Measurements from ENCODE around the gene LSM8. TPM values are rescaled to one million over a fixed set of nuclear protein-coding genes. Genes with fewer than 3 reads are reported as not detected.
A peak's percentile ranks its signal among the peaks of the same experiment; 100 is the strongest.

LSM8 gene
- total RNA-seq, 1 experiment from 2014 or later, result 29.4 TPM

DNA sequence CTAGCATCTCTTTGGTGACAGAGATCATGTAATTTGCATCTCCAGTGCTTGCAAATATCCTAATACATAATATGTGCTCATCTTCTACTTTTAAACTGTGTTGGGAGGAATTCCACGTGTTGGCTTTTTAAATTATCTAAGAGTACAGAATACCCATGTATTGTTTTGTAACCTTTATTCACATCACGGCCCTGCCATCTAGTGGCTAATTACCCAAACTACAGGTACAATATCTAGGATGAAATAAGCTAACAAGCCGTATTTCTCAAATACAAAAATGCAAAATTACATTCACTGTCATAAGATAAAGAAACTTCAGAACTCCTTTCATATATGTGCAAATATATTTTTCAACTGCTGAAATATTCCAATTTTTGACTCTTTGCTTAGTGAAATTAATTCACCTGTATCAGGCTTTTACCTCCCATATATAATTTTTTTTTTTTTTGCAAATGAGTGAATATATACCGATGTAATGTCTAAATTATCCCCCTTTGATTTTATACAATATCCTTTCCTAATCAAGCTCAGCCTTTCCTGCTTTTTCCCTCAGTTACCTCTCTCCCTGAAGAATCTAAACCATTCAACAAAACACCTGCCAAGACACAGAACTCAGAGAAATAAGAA, 30.3 kb upstream of the LSM8 start:
- no peak overlapping the region for H3K4me3 ChIP-seq (replicated peaks in 1 of 2; ENCODE audit: low read depth in 1 of 2, low read length in 2 of 2)
- H4K20me1 ChIP-seq (ENCODE audit: insufficient read depth), result no peaks in the 10 kb centered on the region
- H3K27ac ChIP-seq (ENCODE audit: low read depth, low read length), result no peak overlapping the region
- H3K79me2 ChIP-seq (ENCODE audit: insufficient read depth, low read length), result no peaks in the 10 kb centered on the region
- no TSS peak for BruUV-seq (replicated peaks)
- no peaks in the 10 kb centered on the region for H3K36me3 ChIP-seq (ENCODE audit: control insufficient read depth in 1 of 2, insufficient read depth in 2 of 2, low read length in 2 of 2)
- no peak overlapping the region for H3K9ac ChIP-seq (ENCODE audit: low read length)
- peaks cover 0 to 7% of the 10 kb centered on the region in 2 experiments; a peak in 2 of 4 replicates for H3K9me3 ChIP-seq (ENCODE audit: control insufficient read depth in 1 of 2, insufficient read depth in 1 of 2, low read depth in 1 of 2, low read length in 2 of 2)
- CTCF ChIA-PET, result interaction anchor here (0.6 to 1.9 kb wide), 18 partner anchors 8 to 963 kb away, joined by 3 to 12 read pairs (median 4); no protein-coding TSS in a partner anchor
- no peak overlapping the region for H3K4me2 ChIP-seq (ENCODE audit: low read length)
- TF ChIP-seq ELF1 (IDR thresholded peaks at IDR 0.05; ENCODE audit: borderline replicate concordance, low read depth), result no peak
- TF ChIP-seq POLR2AphosphoS5 (IDR thresholded peaks at IDR 0.05; ENCODE audit: low read depth, low read length), result no peak
- TF ChIP-seq EZH2 (IDR thresholded peaks at IDR 0.05), result no peak
- no peak for TF ChIP-seq CBX3 (IDR thresholded peaks at IDR 0.05; ENCODE audit: low read depth)
- TF ChIP-seq CTCF (IDR thresholded peaks at IDR 0.05 in 2 of 3, conservative IDR thresholded peaks at IDR 0.05 in 1 of 3; ENCODE audit: borderline replicate concordance in 1 of 3, insufficient read depth in 1 of 3, low read depth in 2 of 3, low read length in 2 of 3), result peak; percentile 47 to 83 (median 61); a peak in 5 of 6 replicates
- peak; percentile 74 for TF ChIP-seq RAD21 (IDR thresholded peaks at IDR 0.05; ENCODE audit: low read depth)
- RAD21 ChIA-PET (ENCODE audit: low non-redundant PET in 1 of 2, low total read pairs in 2 of 2, uncharacterized antibody in 2 of 2, unreplicated experiment in 2 of 2), result interaction anchor here (0.7 to 1.6 kb wide), 2 partner anchors 11 to 438 kb away, joined by 3 read pairs; no protein-coding TSS in a partner anchor
- H3K27me3 ChIP-seq (ENCODE audit: insufficient read depth, low read length), result no peaks in the 10 kb centered on the region
- peak; percentile 28 for DNase-seq (ENCODE audit: low read depth, low spot score)
- no peaks in the 10 kb centered on the region for H3K4me1 ChIP-seq (ENCODE audit: control insufficient read depth in 1 of 2, insufficient read depth in 2 of 2, low read length in 2 of 2)
- peak; percentile 54; the same call in 1 of the 2 replicates for ATAC-seq
- intact Hi-C loops (cut with micrococcal nuclease), result loop anchor here (2.0 to 5.0 kb wide), 4 partner anchors 403 to 841 kb away; no protein-coding TSS in a partner anchor
- H2AFZ ChIP-seq (ENCODE audit: low read depth, low read length, poor library complexity, severe bottlenecking), result no peak overlapping the region
- no peaks in the 10 kb centered on the region for H3K9me2 ChIP-seq (ENCODE audit: insufficient read depth)
- POLR2A ChIA-PET, result no interaction called here

DNA sequence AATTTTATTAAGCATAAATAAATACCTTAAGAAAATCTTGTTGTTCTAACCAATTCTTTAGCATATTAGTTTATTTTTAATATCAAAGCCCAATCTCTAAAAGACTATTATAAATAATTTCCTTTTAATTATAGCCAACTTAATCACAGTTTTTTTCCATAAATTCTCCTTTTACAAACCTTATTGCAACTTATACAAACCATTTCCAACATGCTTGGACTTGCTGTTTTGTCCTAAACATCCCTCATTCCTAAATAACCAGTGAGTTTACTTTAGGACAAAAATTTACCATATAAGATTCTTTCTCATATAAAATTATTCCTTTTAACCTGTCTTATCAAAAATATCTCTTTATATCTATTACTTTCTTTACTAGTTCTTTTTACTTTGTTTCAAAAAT, 25.2 kb upstream of the LSM8 start:
- TF ChIP-seq ZFX (IDR thresholded peaks at IDR 0.05) (no peak), EZH2 (IDR thresholded peaks at IDR 0.05) (no peak), RAD21 (IDR thresholded peaks at IDR 0.05; ENCODE audit: low read depth) (no peak), TCF7L2 (IDR thresholded peaks at IDR 0.05; ENCODE audit: borderline replicate concordance, extremely low read depth, insufficient read depth, insufficient read length) (no peak), CBX3 (IDR thresholded peaks at IDR 0.05; ENCODE audit: low read depth) (peak; percentile 52; the same call in 1 of the 2 replicates), POLR2AphosphoS5 (IDR thresholded peaks at IDR 0.05; ENCODE audit: low read depth, low read length) (no peak)
- TF ChIP-seq, protein P1, sequence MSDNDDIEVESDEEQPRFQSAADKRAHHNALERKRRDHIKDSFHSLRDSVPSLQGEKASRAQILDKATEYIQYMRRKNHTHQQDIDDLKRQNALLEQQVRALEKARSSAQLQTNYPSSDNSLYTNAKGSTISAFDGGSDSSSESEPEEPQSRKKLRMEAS (IDR thresholded peaks at IDR 0.05), result no peak
- DNase-seq (ENCODE audit: low read depth, low spot score), result peak; percentile 39
- ATAC-seq, result no peak
- CTCF ChIA-PET, result no interaction called here
- Histone ChIP-seq H3K79me2 (ENCODE audit: insufficient read depth, low read length) (no peaks in the 10 kb centered on the region), H2AFZ (ENCODE audit: low read depth, low read length, poor library complexity, severe bottlenecking) (no peak overlapping the region), H3K9me3 (ENCODE audit: control insufficient read depth in 1 of 2, insufficient read depth in 1 of 2, low read depth in 1 of 2, low read length in 2 of 2) (peaks cover 0 to 7% of the 10 kb centered on the region in 2 experiments; a peak in 2 of 4 replicates), H3K27ac (ENCODE audit: low read depth, low read length) (no peak overlapping the region), H3K36me3 (ENCODE audit: control insufficient read depth in 1 of 2, insufficient read depth in 2 of 2, low read length in 2 of 2) (no peaks in the 10 kb centered on the region), H3K9ac (ENCODE audit: low read length) (no peak overlapping the region), H4K20me1 (ENCODE audit: insufficient read depth) (no peaks in the 10 kb centered on the region), H3K4me1 (ENCODE audit: control insufficient read depth in 1 of 2, insufficient read depth in 2 of 2, low read length in 2 of 2) (no peaks in the 10 kb centered on the region), H3K9me2 (ENCODE audit: insufficient read depth) (no peaks in the 10 kb centered on the region), H3K4me3 (replicated peaks in 1 of 2; ENCODE audit: low read depth in 1 of 2, low read length in 2 of 2) (no peak overlapping the region), H3K27me3 (ENCODE audit: insufficient read depth, low read length) (no peaks in the 10 kb centered on the region), H3K4me2 (ENCODE audit: low read length) (no peak overlapping the region)
- intact Hi-C loops (cut with micrococcal nuclease), result no loop called here
- RAD21 ChIA-PET (ENCODE audit: low non-redundant PET in 1 of 2, low total read pairs in 2 of 2, uncharacterized antibody in 2 of 2, unreplicated experiment in 2 of 2), result no interaction called here
- no TSS peak for BruUV-seq (replicated peaks)
- POLR2A ChIA-PET, result no interaction called here

Measured in HCT116 (cell line).